ENCODE measurements around the gene PRIM1. TPM values are rescaled to one million over a fixed set of nuclear protein-coding genes. Genes with fewer than 3 reads are reported as not detected.

Gene PRIM1
- total and polyA plus RNA-seq, 2 of the 13 experiments (the other 11 are each of a cell fraction or from before 2014, with no cell fraction given) = 30.0 to 47.3 TPM

DNA sequence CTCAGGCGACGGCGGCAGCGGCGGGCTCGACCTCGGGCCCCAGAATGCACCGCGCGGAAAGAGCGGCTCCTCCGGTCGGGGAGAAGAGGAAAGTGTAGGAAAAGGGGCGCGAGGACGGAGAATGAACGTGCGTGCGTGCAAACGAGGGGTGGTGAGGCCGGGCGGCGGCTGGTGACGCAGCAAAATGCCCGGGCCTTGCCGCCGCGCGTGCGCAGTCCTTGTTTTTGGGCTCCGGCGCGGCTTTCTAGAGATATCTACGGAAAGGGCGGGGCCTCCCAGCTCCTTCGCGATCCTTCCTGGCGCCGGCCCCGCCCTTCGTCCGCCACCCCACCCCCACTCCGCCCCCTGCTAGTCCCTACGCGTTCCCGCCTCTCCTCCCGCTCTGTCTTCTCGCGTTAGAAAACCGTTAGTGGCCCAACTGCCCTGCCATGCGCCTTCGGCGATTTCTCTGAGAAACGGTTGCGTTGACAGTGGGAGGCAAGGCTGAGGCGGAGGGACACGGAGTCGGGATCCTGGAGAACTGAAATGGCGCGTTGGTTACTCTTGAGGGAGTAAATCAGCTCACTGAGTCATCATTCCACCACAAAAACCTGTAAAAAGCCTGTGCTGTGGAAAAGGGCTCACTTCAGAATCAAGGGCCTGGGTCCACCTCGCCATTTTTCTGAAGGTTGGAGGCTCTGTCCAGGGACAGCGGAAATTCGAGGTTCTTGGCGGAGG lies 63.8 kb downstream of the PRIM1 start, which contains the start of gene PTGES3 (continued):
- peak; percentile 19 for TF ChIP-seq STAG1 (CRISPR knock-in tag; IDR thresholded peaks at IDR 0.05)
- TF ChIP-seq, protein P1, sequence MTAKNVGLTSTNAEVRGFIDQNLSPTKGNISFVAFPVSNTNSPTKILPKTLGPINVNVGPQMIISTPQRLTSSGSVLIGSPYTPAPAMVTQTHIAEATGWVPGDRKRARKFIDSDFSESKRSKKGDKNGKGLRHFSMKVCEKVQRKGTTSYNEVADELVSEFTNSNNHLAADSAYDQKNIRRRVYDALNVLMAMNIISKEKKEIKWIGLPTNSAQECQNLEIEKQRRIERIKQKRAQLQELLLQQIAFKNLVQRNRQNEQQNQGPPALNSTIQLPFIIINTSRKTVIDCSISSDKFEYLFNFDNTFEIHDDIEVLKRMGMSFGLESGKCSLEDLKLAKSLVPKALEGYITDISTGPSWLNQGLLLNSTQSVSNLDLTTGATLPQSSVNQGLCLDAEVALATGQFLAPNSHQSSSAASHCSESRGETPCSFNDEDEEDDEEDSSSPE (CRISPR knock-in tag; IDR thresholded peaks at IDR 0.05) = peak; percentile 95
- peak; percentile 97 for TF ChIP-seq ARNT2 (CRISPR knock-in tag; IDR thresholded peaks at IDR 0.05; ENCODE audit: low read depth)
- peak; percentile 89; the same call in 1 of the 2 replicates for TF ChIP-seq ZNF75D (CRISPR knock-in tag; IDR thresholded peaks at IDR 0.05; ENCODE audit: borderline replicate concordance)
- TF ChIP-seq, protein P2, sequence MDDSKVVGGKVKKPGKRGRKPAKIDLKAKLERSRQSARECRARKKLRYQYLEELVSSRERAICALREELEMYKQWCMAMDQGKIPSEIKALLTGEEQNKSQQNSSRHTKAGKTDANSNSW (CRISPR knock-in tag; IDR thresholded peaks at IDR 0.05; ENCODE audit: borderline replicate concordance) = peak; percentile 37; the same call in 1 of the 2 replicates
- TF ChIP-seq, protein P3, sequence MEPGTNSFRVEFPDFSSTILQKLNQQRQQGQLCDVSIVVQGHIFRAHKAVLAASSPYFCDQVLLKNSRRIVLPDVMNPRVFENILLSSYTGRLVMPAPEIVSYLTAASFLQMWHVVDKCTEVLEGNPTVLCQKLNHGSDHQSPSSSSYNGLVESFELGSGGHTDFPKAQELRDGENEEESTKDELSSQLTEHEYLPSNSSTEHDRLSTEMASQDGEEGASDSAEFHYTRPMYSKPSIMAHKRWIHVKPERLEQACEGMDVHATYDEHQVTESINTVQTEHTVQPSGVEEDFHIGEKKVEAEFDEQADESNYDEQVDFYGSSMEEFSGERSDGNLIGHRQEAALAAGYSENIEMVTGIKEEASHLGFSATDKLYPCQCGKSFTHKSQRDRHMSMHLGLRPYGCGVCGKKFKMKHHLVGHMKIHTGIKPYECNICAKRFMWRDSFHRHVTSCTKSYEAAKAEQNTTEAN (CRISPR knock-in tag; conservative IDR thresholded peaks at IDR 0.05) = peak; percentile 92
- TF ChIP-seq ELF4 (CRISPR knock-in tag; IDR thresholded peaks at IDR 0.05; ENCODE audit: borderline replicate concordance) = no peak
- TF ChIP-seq, protein P4, sequence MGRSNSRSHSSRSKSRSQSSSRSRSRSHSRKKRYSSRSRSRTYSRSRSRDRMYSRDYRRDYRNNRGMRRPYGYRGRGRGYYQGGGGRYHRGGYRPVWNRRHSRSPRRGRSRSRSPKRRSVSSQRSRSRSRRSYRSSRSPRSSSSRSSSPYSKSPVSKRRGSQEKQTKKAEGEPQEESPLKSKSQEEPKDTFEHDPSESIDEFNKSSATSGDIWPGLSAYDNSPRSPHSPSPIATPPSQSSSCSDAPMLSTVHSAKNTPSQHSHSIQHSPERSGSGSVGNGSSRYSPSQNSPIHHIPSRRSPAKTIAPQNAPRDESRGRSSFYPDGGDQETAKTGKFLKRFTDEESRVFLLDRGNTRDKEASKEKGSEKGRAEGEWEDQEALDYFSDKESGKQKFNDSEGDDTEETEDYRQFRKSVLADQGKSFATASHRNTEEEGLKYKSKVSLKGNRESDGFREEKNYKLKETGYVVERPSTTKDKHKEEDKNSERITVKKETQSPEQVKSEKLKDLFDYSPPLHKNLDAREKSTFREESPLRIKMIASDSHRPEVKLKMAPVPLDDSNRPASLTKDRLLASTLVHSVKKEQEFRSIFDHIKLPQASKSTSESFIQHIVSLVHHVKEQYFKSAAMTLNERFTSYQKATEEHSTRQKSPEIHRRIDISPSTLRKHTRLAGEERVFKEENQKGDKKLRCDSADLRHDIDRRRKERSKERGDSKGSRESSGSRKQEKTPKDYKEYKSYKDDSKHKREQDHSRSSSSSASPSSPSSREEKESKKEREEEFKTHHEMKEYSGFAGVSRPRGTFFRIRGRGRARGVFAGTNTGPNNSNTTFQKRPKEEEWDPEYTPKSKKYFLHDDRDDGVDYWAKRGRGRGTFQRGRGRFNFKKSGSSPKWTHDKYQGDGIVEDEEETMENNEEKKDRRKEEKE (IDR thresholded peaks at IDR 0.05) = no peak
- no peak for TF ChIP-seq GATA4 (IDR thresholded peaks at IDR 0.05; ENCODE audit: borderline replicate concordance, low read depth)
- TF ChIP-seq RXRB (CRISPR knock-in tag; IDR thresholded peaks at IDR 0.05; ENCODE audit: borderline replicate concordance) = peak; percentile 67; the same call in 1 of the 2 replicates
- TF ChIP-seq MTA1 (CRISPR knock-in tag; IDR thresholded peaks at IDR 0.05; ENCODE audit: borderline replicate concordance) = peak; percentile 91
- TF ChIP-seq, protein P5, sequence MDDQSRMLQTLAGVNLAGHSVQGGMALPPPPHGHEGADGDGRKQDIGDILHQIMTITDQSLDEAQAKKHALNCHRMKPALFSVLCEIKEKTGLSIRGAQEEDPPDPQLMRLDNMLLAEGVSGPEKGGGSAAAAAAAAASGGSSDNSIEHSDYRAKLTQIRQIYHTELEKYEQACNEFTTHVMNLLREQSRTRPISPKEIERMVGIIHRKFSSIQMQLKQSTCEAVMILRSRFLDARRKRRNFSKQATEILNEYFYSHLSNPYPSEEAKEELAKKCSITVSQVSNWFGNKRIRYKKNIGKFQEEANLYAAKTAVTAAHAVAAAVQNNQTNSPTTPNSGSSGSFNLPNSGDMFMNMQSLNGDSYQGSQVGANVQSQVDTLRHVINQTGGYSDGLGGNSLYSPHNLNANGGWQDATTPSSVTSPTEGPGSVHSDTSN (CRISPR knock-in tag; IDR thresholded peaks at IDR 0.05; ENCODE audit: borderline replicate concordance) = peak; percentile 35; the same call in 1 of the 2 replicates
- peak; percentile 79; the same call in 1 of the 2 replicates for TF ChIP-seq SP140L (CRISPR knock-in tag; IDR thresholded peaks at IDR 0.05; ENCODE audit: borderline replicate concordance)
- TF ChIP-seq KAT7 (CRISPR knock-in tag; IDR thresholded peaks at IDR 0.05; ENCODE audit: borderline replicate concordance) = no peak; the same call in 1 of the 2 replicates
- peak; percentile 97 for TF ChIP-seq ZNF558 (CRISPR knock-in tag; IDR thresholded peaks at IDR 0.05; ENCODE audit: borderline replicate concordance)
- TF ChIP-seq, protein P6, sequence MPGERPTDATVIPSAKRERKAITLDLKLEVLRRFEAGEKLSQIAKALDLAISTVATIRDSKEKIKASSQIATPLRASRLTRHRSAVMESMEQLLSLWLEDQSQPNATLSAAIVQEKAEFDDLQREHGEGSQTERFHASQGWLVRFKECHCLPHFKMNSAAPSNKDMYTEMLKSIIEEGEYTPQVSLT (CRISPR knock-in tag; IDR thresholded peaks at IDR 0.05; ENCODE audit: borderline replicate concordance, low read depth) = no peak; the same call in 1 of the 2 replicates
- TF ChIP-seq, protein P7, sequence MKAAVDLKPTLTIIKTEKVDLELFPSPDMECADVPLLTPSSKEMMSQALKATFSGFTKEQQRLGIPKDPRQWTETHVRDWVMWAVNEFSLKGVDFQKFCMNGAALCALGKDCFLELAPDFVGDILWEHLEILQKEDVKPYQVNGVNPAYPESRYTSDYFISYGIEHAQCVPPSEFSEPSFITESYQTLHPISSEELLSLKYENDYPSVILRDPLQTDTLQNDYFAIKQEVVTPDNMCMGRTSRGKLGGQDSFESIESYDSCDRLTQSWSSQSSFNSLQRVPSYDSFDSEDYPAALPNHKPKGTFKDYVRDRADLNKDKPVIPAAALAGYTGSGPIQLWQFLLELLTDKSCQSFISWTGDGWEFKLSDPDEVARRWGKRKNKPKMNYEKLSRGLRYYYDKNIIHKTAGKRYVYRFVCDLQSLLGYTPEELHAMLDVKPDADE (CRISPR knock-in tag; IDR thresholded peaks at IDR 0.05) = peak; percentile 96
- TF ChIP-seq, protein P8, sequence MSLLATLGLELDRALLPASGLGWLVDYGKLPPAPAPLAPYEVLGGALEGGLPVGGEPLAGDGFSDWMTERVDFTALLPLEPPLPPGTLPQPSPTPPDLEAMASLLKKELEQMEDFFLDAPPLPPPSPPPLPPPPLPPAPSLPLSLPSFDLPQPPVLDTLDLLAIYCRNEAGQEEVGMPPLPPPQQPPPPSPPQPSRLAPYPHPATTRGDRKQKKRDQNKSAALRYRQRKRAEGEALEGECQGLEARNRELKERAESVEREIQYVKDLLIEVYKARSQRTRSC (CRISPR knock-in tag; IDR thresholded peaks at IDR 0.05; ENCODE audit: low read depth) = 0 out of 2 replicates have a peak, but pooled peaks have one; percentile 37
